HG03196 (cell line): ENCODE data around the gene WDR6.

ENCODE experiments used
- ATAC-seq: cut with Tn5 transposase; IDR thresholded peaks from one replicate; pipeline ENCODE4 v1.9.1; 2021; ENCODE audit not compliant: unreplicated experiment

Gene WDR6

DNA sequence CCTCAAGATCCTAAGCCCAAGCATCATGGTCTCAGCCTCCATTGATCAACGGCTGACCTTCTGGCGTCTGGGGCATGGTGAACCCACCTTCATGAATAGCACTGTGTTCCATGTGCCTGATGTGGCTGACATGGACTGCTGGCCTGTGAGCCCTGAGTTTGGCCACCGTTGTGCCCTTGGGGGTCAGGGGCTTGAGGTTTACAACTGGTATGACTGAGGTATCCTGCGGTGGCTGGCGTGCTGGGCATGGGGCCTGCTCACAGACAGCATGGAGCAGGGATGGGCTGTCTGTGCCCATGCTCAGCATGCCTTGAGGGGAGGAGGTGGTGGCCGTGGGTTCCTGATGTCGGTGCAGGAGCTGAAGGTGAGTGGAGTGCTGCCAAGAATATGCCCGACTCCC lies 7.9 kb downstream of the WDR6 start:
- ATAC-seq: no peak

DNA sequence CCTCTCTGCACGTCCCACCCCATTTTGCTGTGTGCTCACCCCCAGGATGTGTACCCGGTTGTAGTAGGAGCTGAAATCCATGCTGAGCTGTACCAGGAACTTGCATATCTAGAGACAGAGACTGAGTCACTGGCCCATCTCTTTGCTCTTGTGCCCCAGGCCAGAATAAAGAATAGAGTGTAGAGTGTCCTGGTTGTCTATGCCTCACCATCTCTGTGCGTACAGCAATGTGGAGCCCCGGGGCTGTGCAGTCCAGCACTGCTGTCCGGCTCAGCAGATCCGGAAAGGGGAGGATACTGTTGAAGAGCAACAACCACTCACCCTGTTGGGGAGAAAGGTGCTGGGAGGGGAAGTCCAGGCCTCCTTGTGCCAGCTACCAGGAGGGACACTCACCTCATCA lies 8.6 kb downstream of the WDR6 start:
- no peak for ATAC-seq

DNA sequence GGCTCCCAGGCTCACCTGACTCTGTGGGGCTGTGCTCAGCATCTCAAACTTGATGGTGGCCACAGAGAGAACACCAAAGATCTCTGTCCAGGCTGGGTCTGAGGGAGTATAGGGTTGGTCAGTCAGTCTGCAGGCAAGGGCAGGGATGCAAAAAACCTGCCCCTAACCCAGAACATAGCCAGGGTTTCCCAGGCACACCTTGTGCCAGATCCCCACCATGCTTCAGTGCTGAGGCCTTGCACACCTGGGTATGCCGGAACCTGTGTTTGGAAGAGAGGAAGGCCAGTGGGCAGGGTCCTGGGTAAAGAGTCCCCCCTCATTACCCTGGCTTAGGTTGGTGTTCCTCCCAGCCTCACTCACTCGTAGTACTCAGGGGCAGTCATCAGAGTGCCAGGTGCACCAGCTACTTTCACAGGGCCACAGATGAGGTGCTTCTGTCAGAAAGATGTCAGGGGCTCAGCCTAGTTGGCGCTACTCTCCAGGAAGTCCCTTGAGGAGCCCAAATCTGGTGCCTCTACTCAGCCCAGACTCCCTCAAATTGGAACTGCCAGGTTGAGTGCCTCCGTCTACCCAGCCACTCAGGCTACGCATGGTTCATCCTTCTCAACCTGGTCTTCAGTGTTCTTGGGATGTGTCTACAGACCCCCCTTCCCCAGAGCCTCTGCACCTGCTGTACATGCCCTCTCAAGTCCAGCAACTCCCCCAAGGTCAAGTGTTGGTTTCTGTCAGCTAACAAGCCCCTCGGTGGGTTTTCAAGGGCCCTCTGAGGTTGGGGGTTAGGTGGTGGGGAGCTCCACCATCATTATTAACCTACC lies 9.4 kb downstream of the WDR6 start:
- ATAC-seq: no peak

DNA sequence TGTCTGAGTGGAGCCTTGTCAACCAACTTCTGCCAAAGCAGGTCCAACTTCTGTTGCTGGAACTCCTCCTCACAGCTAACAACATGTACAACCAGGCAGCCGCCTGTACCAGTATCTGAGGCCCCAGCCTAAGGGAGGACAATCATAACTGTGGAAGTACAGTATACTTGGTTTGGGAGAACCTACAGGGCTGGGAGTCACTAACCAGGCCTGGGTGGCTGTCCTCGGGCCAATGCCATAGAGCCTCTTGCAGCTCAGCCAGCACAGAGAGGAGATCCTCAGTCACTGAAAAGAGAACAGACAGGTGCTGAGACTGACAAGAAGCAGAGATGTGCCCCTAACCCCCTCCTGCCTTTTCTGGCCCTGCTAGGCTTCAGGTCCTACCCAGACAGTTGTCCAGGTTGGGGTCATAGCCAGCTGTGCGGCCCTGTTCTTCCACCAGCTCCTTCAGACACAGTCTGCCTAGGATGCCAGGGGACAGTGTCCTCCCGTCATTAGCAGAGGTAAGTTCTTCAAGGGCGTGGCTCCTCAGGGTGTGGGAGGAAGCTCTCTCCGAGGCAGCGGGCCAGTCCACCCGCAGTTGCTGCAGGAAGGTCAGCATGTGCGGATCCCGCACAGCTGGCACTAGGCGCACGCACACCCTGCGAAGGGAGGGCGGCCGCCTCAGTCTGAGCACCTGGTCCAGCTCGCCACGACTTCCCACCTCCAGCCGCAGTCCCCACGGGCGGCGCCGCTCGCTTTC lies 10.2 kb downstream of the WDR6 start:
- ATAC-seq: no peak

DNA sequence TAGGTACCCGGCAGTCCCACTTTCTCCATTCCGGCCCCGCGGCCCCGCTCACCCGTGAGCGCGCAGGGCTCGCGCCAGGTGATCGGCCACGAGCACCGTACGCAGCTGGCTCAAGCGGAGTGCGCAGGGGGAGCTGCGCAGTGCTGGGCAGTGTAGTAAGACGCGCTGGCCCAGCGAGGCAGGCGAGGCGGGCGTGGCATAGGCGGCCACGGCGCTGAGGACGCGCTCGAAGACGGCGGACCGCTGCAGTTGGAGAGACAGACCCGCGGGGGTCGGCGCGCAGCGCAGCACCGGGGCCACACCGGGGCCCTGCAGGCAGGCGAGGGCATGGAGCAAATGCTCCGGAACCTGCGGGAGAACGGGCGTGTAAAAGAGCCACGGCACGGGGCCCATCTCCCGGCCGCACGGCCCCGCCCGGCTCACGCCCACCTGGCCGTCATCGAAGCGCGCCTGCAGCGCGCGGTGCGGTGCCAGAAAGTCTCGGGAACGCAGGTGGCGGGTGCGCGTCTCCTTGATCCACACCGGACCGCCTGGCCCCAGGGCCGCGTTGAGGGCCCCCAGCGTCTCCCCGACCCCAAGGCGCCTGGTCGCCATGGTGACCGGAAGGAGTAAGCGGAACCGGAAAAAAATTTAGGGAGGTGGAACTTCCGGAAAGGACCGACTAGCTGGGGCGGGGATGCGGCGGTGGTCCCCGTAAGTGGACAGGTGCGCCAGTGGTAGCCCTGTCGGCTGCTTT lies 10.9 kb downstream of the WDR6 start, which contains the start of gene DALRD3:
Gene DALRD3 (minus strand): TSS at position 610 of the 736 bp plus-strand sequence. CDS start 16 bp downstream, at position 594.
- no peak for ATAC-seq

DNA sequence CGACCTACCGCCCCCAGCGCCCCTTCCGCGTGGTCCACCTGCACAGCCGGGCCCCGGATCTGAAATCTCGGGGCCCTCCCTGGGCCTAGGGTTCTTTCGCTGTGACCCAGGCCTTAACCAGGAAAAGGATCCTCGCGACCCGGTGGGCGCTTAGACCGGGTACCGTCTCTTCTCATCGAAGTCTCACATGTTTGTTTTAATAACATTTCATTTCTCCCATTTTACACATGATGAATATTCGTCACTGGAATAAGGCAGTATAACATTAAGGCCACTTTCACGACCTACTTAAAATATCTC lies 11.5 kb downstream of the WDR6 start:
- no peak for ATAC-seq

DNA sequence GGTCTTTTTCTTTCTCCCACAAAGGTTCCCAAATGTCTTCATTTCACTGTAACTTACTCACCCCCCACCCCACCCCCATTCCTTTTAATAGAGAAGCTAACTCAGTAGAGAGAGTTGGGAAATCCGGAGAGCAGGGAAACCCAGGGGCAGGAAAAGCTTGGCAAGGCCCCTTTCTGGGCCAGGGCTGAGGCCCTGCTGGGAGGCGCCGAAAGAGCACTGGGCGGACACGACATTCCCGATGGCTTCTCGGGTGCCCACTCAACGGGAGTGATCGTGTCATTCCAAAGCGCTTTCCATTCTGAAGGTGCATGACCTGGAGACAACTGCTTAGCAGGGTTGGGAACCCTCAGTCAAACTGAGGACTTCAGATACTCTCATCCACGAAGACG lies 12.7 kb downstream of the WDR6 start:
- ATAC-seq: no peak

DNA sequence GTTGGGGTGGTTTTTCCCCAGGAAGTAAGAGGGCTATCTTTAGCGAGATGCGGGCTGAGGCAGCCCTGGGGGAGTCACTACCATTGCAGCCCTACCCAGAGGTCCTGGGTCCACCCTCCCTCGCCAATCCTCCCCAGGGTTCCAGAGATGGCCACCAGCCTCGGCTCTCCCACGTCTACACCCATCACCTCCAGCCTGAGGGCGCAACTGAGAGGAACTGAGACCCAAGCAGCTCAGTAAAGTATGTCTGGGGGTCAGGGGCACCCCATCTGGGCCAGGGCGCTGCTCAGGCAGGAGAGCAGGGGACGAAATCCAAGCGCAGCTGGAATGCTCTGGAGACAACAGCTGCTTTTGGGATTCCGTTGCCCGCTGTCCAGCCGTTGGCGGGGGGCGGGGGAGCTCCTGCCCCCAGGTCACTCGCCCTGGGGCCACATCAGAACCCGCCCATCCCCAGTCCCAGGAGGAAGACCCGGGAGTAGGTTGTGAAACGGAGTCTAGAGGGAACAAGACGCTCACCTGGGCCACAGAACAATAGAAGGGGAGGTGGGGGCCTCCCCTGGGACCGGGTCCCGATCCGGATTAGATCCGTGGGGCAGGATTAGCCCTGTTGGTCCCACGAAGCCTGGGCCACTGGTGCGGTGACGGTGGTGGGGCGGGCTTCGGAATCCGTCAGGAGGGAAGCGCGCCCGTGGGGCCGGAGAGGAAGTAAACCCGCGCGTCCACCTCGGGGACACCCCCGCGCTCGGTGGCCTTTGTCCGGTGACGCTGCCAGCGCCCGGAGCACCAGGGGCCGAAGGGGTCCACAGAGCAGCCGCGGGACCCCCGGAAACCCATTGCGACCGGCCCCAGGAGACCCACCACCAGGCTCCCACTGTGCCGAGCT lies 13.4 kb downstream of the WDR6 start:
- ATAC-seq: peak; percentile 4

DNA sequence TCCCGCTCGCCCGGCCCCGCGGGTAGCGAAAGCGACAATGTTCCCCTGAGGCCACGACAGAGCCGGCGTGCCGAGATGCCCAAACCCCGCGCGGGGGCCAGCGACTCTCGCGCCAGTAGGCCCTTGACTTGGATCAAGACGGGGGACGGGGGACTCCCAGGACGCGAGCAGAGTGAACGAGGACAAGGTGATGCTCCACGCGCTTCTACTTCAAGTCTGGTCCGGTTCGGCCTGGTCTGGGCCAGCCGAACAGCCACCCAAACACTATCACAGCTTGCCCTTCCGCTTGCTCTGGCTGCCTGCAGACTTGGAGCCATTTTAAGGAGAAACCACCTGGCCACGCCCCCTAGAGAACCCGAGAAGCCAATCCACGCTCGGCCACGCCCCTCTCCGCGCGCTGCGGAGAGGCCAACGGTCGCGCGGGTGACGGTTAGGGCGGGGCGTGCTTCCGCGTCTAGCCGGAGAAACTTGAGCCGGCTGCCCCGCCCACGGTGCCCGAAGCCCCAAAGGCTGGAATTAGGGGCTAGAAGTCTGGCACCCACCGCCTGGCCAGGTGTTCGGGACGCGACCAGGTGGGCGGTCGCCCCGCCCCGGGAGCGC lies 14.1 kb downstream of the WDR6 start:
- peak; percentile 41 for ATAC-seq

DNA sequence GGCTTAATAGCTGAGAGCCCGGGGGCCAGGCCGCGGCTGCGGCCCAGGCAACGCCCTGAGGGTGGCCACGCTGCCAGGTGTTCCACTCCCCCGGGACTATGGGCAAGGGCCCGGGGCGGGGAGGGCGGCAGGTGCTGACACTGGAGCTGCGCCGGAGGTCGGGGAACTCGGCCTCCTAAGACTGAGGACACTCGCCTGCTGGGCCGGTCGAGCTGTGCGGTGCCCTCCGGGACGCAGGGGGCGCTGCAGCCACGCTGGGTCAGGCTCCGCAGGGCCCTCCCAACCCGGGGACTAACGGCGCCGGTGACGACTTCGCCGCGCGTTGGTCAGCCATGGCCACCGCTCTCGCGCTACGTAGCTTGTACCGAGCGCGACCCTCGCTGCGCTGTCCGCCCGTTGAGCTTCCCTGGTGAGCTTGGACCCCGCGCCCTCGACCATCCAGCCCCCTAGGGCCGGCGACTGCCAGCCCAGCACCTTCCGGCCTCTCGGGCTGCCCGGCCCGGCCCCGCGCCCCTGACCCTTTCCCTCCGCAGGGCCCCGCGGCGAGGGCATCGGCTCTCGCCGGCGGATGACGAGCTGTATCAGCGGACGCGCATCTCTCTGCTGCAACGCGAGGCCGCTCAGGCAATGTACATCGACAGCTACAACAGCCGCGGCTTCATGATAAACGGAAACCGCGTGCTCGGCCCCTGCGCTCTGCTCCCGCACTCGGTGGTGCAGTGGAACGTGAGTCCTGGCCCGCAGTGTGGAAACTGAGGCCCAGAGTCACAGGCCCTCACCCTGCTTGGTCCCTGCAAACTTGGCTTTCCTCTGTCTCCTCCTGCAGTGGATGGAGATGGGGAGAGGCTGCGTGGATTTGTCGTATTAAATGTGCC lies 14.9 kb downstream of the WDR6 start, which contains the start of gene NDUFAF3:
Gene NDUFAF3 (plus strand): TSS at position 309 of the 875 bp plus-strand sequence. CDS start 24 bp downstream, at position 333.
- peak; percentile 48 for ATAC-seq

DNA sequence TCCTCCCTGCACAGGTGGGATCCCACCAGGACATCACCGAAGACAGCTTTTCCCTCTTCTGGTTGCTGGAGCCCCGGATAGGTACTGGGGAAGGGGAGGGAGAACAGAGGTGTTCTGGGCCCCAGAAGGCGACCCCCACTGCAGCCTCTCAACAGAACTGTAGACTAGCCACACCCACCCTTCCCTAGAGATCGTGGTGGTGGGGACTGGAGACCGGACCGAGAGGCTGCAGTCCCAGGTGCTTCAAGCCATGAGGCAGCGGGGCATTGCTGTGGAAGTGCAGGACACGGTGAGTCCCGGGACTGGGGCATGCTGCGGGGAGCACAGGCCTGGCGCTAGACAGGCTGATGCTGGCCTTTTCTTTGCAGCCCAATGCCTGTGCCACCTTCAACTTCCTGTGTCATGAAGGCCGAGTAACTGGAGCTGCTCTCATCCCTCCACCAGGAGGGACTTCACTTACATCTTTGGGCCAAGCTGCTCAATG lies 15.5 kb downstream of the WDR6 start:
- no peak for ATAC-seq

DNA sequence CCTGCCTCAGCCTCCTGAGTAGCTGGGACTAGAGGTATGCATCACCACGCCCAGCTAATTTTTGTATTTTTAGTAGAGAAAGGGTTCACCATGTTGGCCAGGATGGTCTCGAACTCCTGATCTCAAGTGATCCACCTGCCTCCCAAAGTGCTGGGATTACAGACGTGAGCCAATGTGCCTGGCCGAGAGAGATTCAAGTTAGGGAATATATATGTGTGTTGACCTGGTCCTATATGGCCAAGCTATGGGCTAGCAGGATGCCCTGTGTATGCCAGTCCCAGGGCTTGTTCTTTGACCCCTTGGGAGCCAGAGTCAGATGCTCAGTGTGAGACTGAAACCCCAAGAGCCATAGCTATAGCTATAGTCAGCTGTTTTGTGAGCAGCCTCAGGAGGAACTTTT lies 16.6 kb downstream of the WDR6 start:
- ATAC-seq: no peak

DNA sequence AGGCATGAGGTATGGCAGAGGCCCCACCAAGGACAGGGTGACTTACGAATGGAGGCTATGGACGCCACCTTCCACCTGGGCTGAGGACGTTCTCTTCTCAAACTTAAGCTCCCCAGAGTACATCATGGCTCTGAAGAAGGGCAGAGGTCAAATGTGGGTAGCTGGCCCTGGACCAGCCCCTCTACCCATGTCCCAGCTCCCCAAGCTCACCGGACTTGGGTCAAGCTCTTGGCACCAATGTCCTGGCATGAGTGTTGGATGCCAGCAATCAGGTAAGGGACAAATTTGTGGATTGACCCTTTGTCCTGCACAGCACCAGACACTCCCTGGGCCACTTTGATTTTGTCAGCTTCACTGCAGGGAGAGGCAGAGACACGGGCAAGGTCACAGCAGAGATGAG lies 17.3 kb downstream of the WDR6 start:
- ATAC-seq: no peak

DNA sequence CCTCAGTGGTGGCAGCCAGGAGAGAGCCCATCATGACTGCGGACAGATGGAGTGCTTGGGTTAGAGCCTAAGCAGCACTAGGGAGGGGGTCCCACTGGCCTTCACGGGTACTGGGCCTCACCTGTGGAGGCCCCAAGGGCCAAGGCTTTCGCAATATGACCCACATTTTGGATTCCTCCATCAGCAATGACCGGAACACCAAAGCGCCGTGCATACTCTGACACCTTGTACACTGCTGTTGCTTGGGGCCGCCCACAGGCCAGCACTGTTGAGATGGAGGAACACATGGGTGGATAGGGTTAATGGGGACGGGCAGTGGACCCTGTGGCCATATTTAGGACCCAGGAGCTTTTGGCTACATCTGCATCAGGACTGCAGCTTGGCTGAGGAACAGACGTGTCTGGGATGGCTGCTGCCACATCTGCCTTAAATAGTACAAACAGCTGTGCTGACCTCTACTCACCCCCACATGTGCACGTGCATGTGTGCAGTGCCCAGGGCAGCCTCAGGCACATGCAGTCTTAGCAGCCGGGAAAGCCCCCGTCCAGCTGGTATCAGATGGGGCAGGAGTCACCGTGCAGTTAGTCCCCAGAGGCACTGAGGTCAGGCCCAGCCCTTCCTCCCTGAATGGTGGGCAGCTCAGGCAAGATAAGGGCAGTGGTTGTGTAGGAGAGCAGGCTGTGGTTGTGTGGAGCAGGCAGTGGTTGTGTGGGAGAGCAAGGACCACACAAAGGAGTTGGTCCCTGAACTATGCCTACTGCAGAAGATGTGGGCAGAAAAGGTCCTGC lies 18.0 kb downstream of the WDR6 start:
- ATAC-seq: no peak

DNA sequence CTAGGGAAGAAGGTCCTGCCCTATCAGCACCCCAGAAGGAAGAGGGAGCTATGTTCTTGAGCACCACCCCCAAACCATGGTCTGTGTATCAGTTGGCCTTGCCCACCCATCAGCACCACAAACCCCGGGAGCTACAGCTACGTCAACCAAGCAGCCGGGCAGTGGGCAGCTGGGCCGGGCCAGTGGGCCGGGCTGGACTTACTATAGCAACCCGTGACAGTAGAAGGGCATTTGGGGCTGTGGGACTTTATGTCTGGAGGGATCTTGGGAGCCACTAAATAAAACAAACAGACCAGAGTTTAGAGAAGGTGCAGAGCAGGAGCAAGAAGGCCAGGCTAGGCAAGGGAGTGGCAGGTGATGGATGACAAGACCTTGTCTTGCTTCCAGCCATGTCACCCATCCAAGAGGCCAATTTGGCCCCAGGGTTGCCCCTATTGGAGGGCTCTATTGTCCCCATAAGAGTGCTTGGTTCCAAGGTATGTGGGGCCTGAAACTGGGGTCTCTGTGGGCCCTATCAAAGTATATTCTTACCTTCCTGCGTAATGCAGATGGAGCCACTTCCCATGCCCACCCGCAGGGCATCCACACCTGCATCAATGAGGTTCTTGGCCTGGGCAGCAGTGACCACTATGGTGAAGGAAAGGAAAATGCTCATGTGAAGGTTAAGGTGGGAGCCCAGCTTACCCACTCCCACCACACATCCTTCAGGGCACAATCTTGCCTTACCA lies 18.8 kb downstream of the WDR6 start:
- ATAC-seq: no peak

DNA sequence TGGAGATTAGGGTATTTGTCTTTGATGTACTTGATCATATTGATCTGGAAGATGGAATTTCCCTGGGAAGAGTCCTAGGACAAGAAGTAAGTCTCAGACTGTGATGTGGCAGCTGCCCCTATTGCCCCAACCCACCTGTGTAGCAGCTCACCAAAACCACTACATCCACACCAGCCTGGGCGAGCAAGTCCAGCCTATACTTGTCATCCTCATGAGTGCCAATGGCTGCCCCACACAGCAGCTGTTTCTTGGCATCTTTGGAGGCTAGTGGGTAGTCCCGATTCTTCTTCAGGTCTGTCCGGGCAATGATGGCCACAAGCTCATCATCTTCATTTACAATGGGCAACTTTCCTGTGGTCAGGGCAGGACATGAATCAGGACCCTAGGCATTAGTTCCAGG lies 19.3 kb downstream of the WDR6 start:
- ATAC-seq: no peak

DNA sequence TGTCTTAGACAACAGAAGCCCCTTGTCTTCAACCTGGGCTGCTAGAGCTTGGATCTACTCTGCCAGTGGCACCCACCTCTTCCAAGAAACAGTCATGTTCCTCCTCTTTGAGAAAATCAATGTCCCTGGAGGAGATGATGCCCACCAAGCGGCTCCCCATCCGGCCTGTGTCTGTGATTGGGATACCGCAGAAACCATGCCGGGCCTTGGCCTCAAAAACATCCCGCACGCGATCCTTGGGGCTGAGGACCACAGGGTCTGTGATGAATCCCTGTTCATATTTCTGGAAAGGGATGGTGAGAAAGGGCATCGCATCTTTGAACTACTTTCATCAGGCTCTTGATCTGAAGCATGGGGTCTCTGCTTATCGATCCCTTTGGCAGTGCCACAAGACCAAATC lies 20.4 kb downstream of the WDR6 start:
- no peak for ATAC-seq

DNA sequence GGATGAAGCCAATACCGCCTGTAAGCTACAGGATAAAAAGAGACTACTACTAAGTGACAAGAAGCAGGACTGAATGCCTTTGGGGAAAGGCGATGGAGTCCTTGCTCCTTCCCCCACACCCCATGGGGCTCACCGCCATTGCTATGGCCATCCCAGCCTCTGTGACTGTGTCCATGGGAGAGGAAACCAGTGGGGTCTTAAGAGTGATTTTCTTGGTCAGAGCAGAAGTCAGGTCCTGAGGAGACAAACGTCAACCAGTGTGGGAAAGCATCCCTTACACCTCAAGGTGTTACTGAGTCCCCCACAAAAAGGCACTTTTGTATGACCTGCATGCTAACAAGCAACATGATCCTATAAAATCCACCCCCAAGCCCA lies 21.1 kb downstream of the WDR6 start:
- no peak for ATAC-seq
